HFFc6 (cell line): ENCODE results near the gene SLC26A11. TPM values are rescaled to one million over a fixed set of nuclear protein-coding genes. Genes with fewer than 3 reads are reported as not detected.

Experiments
- DNase-seq: peaks from one replicate; pipeline ENCODE4 v3.0.0-alpha.2; 2018
- H3K27ac Mint-ChIP-seq: 2 replicates; pipeline ENCODE4 v1.8.0; 2020; ENCODE audit warnings: mild to moderate bottlenecking, mixed read lengths
- H3K27me3 Mint-ChIP-seq: 2 replicates; pipeline ENCODE4 v1.8.0; 2021; ENCODE audit warnings: mild to moderate bottlenecking, moderate library complexity, mixed read lengths; ENCODE audit not compliant: insufficient read depth
- H3K36me3 Mint-ChIP-seq: 2 replicates; pipeline ENCODE4 v1.8.0; 2021; ENCODE audit warnings: low read depth, mixed read lengths
- H3K4me1 Mint-ChIP-seq: 2 replicates; pipeline ENCODE4 v1.8.0; 2020; ENCODE audit warnings: low read depth, mixed read lengths
- H3K4me3 Mint-ChIP-seq: 2 replicates; pipeline ENCODE4 v1.8.0; 2020; ENCODE audit warnings: mild to moderate bottlenecking, moderate library complexity, mixed read lengths
- H3K9me3 Mint-ChIP-seq: 2 replicates; pipeline ENCODE4 v1.8.0; 2020; ENCODE audit warnings: mild to moderate bottlenecking, mixed read lengths
- total RNA-seq, 6 experiments: library from RNA; stranded (reverse); fragmentation: NEBNext Ultra II Directional; extraction: Animal tissue kit (Norgen Biotek cat#: 25700); gene quantifications; 2 replicates in 1 of 6; 3 replicates in 5 of 6; pipeline ENCODE4 v1.2.3, GENCODE V29; 2021
- TF ChIP-seq, protein P1 (sequence below): fragments of 200-600 bp; sonication (generic); IDR thresholded peaks from 2 replicates; pipeline ENCODE4 v1.5.0; 2021; ENCODE audit warnings: antibody characterized with exemption, mild to moderate bottlenecking

SLC26A11 gene
- total RNA-seq, 6 experiments from 2014 or later: 11.4 to 13.6 (median 12.5) TPM

DNA sequence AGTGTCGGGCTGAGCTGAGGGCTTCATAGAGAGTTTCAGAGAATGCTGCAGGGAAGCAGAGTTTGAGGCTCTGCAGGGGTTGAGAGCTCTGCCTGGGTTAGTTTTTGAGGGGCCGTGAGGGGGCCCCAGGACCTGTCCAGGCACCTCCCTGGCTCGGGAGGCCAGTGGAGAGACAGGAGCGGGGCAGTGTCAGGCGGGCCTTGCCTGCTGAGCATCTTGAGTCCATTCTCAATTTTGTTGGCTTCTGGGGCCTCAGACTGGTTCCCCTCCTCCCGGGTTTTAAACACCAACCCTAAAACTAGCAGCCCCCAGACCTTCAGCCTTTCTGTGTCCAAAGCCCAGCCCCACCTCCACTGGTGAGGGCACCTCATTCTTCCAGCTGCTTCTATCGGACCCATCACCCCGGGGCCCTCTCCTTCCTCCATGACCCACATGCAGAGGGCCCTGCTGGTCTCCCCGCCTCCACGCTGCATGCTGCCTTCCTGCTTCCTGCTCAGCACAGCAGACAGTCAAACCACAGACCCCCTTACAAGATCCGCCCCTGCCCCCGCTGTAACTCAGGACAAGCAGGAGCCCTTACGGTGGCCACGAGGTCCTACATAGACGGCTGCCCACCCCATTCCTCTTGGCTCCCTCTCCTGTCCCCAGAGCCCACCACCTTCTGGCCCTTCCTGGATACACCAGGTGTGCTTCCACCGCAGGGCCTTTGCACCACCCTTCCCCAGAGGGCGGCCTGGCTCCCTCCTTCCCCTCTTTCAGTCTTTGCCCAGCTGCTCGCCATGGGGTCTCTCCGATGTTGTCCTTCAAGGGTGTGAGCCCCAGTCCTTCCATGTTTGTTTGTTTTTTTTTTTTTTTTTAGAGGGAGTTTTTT lies 44.2 kb downstream of the SLC26A11 start:
- peaks cover 6% of the 10 kb centered on the region for H3K27me3 Mint-ChIP-seq
- H3K9me3 Mint-ChIP-seq: no peaks in the 10 kb centered on the region
- H3K27ac Mint-ChIP-seq: no peak overlapping the region
- H3K4me3 Mint-ChIP-seq: no peak overlapping the region
- TF ChIP-seq, protein P1, sequence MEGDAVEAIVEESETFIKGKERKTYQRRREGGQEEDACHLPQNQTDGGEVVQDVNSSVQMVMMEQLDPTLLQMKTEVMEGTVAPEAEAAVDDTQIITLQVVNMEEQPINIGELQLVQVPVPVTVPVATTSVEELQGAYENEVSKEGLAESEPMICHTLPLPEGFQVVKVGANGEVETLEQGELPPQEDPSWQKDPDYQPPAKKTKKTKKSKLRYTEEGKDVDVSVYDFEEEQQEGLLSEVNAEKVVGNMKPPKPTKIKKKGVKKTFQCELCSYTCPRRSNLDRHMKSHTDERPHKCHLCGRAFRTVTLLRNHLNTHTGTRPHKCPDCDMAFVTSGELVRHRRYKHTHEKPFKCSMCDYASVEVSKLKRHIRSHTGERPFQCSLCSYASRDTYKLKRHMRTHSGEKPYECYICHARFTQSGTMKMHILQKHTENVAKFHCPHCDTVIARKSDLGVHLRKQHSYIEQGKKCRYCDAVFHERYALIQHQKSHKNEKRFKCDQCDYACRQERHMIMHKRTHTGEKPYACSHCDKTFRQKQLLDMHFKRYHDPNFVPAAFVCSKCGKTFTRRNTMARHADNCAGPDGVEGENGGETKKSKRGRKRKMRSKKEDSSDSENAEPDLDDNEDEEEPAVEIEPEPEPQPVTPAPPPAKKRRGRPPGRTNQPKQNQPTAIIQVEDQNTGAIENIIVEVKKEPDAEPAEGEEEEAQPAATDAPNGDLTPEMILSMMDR: no peak
- DNase-seq: no peak
- peaks cover 20% of the 10 kb centered on the region for H3K4me1 Mint-ChIP-seq
- peaks cover 16% of the 10 kb centered on the region for H3K36me3 Mint-ChIP-seq

DNA sequence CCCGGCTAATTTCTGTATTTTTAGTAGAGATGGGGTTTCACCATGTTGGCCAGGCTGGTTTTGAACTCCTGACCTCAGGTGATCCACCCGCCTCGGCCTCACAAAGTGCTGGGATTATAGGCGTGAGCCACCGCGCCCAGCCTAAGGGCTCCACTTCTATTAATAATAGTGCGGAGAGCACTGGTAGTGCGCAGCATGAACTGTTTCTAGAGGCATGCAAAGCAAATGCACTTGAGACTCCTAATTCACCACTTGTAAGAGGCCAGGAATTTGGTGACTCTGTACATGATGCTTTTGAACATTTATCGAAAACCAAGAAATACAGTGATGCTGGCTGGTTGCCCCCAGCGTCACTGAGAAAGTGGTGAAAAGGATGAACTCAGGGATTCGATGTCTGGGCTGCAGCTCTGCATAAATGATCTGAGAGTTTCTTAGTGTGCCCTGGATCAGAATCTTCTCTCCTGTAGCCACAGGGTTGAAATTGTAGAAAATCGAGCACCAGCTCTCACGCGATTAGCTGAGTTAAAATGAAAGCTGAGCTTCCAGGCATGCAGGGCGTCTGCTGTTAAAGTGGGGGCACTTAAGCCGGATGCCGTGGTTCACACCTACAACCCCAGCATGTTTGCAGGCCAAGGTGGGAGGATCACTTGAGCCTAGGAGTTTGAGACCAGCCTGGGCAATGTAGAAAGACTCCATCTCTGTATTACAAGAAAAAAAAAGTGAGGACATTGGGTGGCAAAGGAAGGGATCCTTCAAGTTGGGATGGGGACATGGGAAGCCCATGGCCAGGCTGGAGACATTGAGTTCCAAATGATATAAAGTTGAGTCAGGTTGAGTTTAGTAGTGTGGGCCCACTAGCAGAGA lies 45.2 kb downstream of the SLC26A11 start:
- DNase-seq: no peak
- H3K4me1 Mint-ChIP-seq: peaks cover 15% of the 10 kb centered on the region
- peaks cover 16% of the 10 kb centered on the region for H3K36me3 Mint-ChIP-seq
- H3K4me3 Mint-ChIP-seq: no peak overlapping the region
- TF ChIP-seq, protein P1: no peak
- no peaks in the 10 kb centered on the region for H3K9me3 Mint-ChIP-seq
- peaks cover 6% of the 10 kb centered on the region for H3K27me3 Mint-ChIP-seq
- no peak overlapping the region; the same call in 1 of the 2 replicates for H3K27ac Mint-ChIP-seq

DNA sequence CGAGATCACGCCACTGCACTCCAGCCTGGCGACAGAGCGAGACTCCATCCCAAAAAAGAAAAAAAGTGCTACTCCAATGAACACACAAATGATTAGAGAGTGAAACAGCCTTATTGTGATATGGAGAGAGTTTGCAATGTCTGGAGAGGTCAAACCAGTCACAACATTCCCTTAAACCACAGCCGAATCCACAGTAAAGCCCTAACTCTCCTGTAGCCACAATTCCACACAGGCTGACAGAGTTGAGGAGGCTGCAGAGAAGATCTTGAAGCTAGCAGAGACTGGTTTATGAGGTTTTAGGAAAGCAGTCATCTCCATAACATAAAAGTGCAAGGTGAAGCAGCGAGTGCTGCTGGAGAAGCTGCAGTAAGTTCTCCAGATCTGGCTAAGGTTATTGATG lies 47.2 kb downstream of the SLC26A11 start:
- no peak overlapping the region for H3K27ac Mint-ChIP-seq
- no peak for DNase-seq
- no peaks in the 10 kb centered on the region for H3K27me3 Mint-ChIP-seq
- H3K4me1 Mint-ChIP-seq: peaks cover 2% of the 10 kb centered on the region
- H3K36me3 Mint-ChIP-seq: peaks cover 16% of the 10 kb centered on the region
- no peak overlapping the region for H3K4me3 Mint-ChIP-seq
- H3K9me3 Mint-ChIP-seq: no peaks in the 10 kb centered on the region
- TF ChIP-seq, protein P1: no peak

DNA sequence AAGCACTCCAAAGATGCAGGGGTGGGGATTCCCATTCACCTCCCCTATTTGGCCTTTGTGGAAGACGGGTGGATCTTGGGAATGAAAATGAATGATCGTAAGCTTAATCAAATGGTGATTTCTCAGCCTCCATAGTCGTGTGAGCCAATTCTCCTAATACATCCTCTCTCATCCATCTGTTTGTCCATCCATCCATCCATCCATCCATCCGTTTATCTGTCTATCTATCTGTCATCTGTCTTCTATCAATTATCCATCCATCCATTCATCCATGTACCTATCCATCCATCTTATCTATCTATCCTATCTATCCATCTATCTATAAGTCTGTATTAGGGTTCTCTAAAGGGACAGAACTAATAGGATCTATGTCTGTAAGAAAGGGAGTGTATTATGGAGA lies 48.2 kb downstream of the SLC26A11 start:
- no peaks in the 10 kb centered on the region for H3K9me3 Mint-ChIP-seq
- H3K4me3 Mint-ChIP-seq: no peak overlapping the region
- TF ChIP-seq, protein P1: no peak
- no peak for DNase-seq
- no peaks in the 10 kb centered on the region for H3K27me3 Mint-ChIP-seq
- H3K4me1 Mint-ChIP-seq: no peaks in the 10 kb centered on the region
- no peak overlapping the region for H3K27ac Mint-ChIP-seq
- peaks cover 16% of the 10 kb centered on the region for H3K36me3 Mint-ChIP-seq

DNA sequence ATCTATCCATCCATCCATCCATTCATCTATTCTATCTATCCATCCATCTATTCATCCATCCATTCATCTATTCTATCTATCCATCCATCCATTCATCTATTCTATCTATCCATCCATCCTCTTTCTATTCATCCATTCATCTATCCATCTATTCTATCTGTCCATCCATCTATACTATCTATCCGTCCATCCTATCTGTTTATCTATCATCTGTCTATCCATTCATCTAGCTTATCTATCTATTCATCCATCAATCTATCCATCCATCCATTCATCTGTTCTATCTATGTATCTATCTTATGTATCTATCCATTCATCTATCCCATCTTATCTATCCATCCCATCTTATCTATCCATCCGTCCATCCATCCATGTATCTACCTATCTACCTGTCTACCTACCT lies 49.2 kb downstream of the SLC26A11 start:
- TF ChIP-seq, protein P1: no peak
- Mint-ChIP-seq H3K27me3 (no peaks in the 10 kb centered on the region), H3K36me3 (peaks cover 21% of the 10 kb centered on the region), H3K4me1 (no peaks in the 10 kb centered on the region), H3K4me3 (no peak overlapping the region), H3K27ac (no peak overlapping the region), H3K9me3 (no peaks in the 10 kb centered on the region)
- no peak for DNase-seq
